Upper lobe of left lung (tissue), 4 donors: ENCODE data around the gene UBE2E3.

Experiments
- CTCF ChIP-seq, 6 experiments: fragments of 450-650 bp in 4 of 6; fragments of 200-600 bp in 2 of 6; sonication (generic) in 2 of 6; IDR thresholded peaks; one replicate each; pipeline ENCODE4 v1.5.1; 2016 to 2019; ENCODE audit warnings: antibody characterized with exemption in 6 of 6
- EP300 ChIP-seq, 4 donors: sonication (generic); formaldehyde crosslinking; IDR thresholded peaks; one replicate each; pipeline ENCODE4 v1.5.1; 2017; ENCODE audit warnings: antibody characterized with exemption in 4 of 4, control low read depth in 2 of 4
- POLR2A ChIP-seq, 4 donors: fragments of 450-650 bp; IDR thresholded peaks; one replicate each; pipeline ENCODE4 v1.5.1; 2016 to 2017; ENCODE audit warnings: antibody characterized with exemption in 4 of 4, mild to moderate bottlenecking in 2 of 4

GRCh38 chr2:181083140-181083539, 102.7 kb downstream of the UBE2E3 start:
- TF ChIP-seq CTCF (IDR thresholded peaks at IDR 0.05) = no peak
- no peak for TF ChIP-seq POLR2A (IDR thresholded peaks at IDR 0.05)
- no peak for TF ChIP-seq EP300 (IDR thresholded peaks at IDR 0.05)
